Measurements from ENCODE around the gene SNX4.

Gene SNX4

GRCh38 chr3:125402639-125403038 is 117.4 kb downstream of the SNX4 start:
- no peak for DNase-seq (ENCODE audit: low spot score)
- TF ChIP-seq, protein P1, sequence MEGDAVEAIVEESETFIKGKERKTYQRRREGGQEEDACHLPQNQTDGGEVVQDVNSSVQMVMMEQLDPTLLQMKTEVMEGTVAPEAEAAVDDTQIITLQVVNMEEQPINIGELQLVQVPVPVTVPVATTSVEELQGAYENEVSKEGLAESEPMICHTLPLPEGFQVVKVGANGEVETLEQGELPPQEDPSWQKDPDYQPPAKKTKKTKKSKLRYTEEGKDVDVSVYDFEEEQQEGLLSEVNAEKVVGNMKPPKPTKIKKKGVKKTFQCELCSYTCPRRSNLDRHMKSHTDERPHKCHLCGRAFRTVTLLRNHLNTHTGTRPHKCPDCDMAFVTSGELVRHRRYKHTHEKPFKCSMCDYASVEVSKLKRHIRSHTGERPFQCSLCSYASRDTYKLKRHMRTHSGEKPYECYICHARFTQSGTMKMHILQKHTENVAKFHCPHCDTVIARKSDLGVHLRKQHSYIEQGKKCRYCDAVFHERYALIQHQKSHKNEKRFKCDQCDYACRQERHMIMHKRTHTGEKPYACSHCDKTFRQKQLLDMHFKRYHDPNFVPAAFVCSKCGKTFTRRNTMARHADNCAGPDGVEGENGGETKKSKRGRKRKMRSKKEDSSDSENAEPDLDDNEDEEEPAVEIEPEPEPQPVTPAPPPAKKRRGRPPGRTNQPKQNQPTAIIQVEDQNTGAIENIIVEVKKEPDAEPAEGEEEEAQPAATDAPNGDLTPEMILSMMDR (IDR thresholded peaks at IDR 0.05; ENCODE audit: extremely low read depth, missing control alignments), result no peak

DNA sequence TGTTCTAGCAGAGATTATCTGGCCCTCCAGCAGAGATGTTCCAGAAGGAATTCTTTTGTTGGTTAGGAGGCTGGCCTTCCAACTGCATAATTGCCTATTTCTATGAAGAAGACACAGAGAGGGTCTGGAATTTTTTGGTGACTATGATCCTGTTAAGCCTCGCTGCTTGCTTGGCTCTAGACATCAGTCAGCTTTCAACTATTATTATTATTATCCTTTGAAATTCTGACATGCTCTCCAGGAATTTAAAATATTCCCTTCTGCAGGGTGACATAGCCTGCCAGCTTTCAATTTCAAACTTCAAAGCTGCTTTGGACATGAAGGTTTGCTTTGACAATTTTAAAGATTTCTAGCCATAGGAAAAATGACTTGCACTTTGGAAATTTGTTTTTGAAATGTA is 118.6 kb downstream of the SNX4 start:
- DNase-seq (ENCODE audit: low spot score), result no peak
- TF ChIP-seq, protein P1 (IDR thresholded peaks at IDR 0.05; ENCODE audit: extremely low read depth, missing control alignments), result no peak

DNA sequence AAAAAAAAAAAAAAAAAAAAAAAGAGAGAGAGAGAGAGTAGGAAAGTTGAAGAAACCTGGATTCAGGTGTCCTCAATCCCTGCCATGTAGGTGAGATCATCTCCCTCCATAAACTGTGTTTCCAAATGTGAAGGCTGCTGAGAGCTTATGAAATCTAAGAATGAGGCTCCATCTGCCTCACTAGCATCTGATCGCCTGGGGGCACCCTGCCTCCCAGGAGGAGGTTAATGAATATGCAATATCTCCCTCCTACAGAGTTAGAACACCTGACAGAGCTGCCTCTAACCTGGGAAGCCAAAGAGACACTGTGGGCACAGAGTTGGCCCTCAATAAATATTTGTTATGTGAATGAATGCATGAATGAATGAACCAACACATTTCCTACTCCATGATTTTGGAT is 121.0 kb downstream of the SNX4 start:
- DNase-seq (ENCODE audit: low spot score), result peak; percentile 26
- TF ChIP-seq, protein P1 (IDR thresholded peaks at IDR 0.05; ENCODE audit: extremely low read depth, missing control alignments), result no peak

All from GM20000 (cell line).